MM.1S (cell line): Measurements from ENCODE around the gene NFATC1.

Source experiments
- DNase-seq: peaks from one replicate; pipeline ENCODE4 v3.0.0-alpha.2; 2015
- H2AFZ ChIP-seq: fragments of 300-600 bp; sonication (generic); 2 replicates; pipeline ENCODE4 v1.6.0; 2016; ENCODE audit warnings: antibody characterized with exemption, low read length
- H3F3A ChIP-seq: fragments of 300-600 bp; sonication (generic); 2 replicates; pipeline ENCODE4 v1.6.1; 2016; ENCODE audit warnings: mild to moderate bottlenecking, antibody characterized with exemption, low read length, moderate library complexity, mixed read lengths; ENCODE audit not compliant: insufficient read depth
- H3K27ac ChIP-seq: fragments of 300-600 bp; sonication (generic); 2 replicates; pipeline ENCODE4 v1.5.1; 2016; ENCODE audit warnings: mild to moderate bottlenecking, low read length
- H3K27me3 ChIP-seq: fragments of 300-600 bp; sonication (generic); replicated peaks from 2 replicates; pipeline ENCODE4 v1.6.0; 2016; ENCODE audit warnings: low read length; ENCODE audit not compliant: insufficient read depth
- H3K36me3 ChIP-seq: fragments of 300-600 bp; sonication (generic); replicated peaks from 2 replicates; pipeline ENCODE4 v1.6.1; 2016; ENCODE audit warnings: mild to moderate bottlenecking, low read length, mixed read lengths; ENCODE audit not compliant: insufficient read depth
- H3K4me1 ChIP-seq: fragments of 300-600 bp; sonication (generic); 2 replicates; pipeline ENCODE4 v1.6.1; 2016; ENCODE audit warnings: low read length, mixed read lengths
- H3K4me2 ChIP-seq: fragments of 300-600 bp; sonication (generic); 2 replicates; pipeline ENCODE4 v1.6.0; 2016; ENCODE audit warnings: low read depth, low read length
- H3K4me3 ChIP-seq: fragments of 300-600 bp; sonication (generic); 2 replicates; pipeline ENCODE4 v1.5.1; 2016; ENCODE audit warnings: low read length, mixed read lengths
- H3K79me2 ChIP-seq: fragments of 300-600 bp; sonication (generic); 2 replicates; pipeline ENCODE4 v1.6.1; 2016; ENCODE audit warnings: mixed run types, low read length, mixed read lengths
- H3K9ac ChIP-seq: fragments of 300-600 bp; sonication (generic); 2 replicates; pipeline ENCODE4 v1.6.1; 2016; ENCODE audit warnings: low read length, mixed read lengths
- H3K9me2 ChIP-seq: fragments of 300-600 bp; sonication (generic); replicated peaks from 2 replicates; pipeline ENCODE4 v1.6.1; 2016; ENCODE audit warnings: mild to moderate bottlenecking, low read length, mixed read lengths; ENCODE audit not compliant: insufficient read depth
- H3K9me3 ChIP-seq: fragments of 300-600 bp; sonication (generic); replicated peaks from 2 replicates; pipeline ENCODE4 v1.6.1; 2016; ENCODE audit warnings: mild to moderate bottlenecking, low read length, mixed read lengths; ENCODE audit not compliant: insufficient read depth
- H4K20me1 ChIP-seq: fragments of 300-600 bp; sonication (generic); 2 replicates; pipeline ENCODE4 v1.6.1; 2016; ENCODE audit warnings: mild to moderate bottlenecking, low read length, moderate library complexity, mixed read lengths; ENCODE audit not compliant: insufficient read depth
- EZH2 ChIP-seq: fragments of 300-600 bp; sonication (generic); optimal IDR thresholded peaks from 2 replicates; pipeline ENCODE3; 2017; ENCODE audit warnings: low read depth, mild to moderate bottlenecking, antibody characterized with exemption, low read length, mixed read lengths
- EZH2phosphoT487 ChIP-seq: fragments of 300-600 bp; sonication (generic); IDR thresholded peaks from 2 replicates; pipeline ENCODE4 v1.6.1; 2018; ENCODE audit warnings: antibody characterized with exemption, low read length
- TF ChIP-seq, protein P1 (sequence below): fragments of 300-600 bp; sonication (generic); IDR thresholded peaks from 2 replicates; pipeline ENCODE4 v1.5.1; 2016; ENCODE audit warnings: antibody characterized with exemption, low read length, mixed read lengths

The NFATC1 gene

DNA sequence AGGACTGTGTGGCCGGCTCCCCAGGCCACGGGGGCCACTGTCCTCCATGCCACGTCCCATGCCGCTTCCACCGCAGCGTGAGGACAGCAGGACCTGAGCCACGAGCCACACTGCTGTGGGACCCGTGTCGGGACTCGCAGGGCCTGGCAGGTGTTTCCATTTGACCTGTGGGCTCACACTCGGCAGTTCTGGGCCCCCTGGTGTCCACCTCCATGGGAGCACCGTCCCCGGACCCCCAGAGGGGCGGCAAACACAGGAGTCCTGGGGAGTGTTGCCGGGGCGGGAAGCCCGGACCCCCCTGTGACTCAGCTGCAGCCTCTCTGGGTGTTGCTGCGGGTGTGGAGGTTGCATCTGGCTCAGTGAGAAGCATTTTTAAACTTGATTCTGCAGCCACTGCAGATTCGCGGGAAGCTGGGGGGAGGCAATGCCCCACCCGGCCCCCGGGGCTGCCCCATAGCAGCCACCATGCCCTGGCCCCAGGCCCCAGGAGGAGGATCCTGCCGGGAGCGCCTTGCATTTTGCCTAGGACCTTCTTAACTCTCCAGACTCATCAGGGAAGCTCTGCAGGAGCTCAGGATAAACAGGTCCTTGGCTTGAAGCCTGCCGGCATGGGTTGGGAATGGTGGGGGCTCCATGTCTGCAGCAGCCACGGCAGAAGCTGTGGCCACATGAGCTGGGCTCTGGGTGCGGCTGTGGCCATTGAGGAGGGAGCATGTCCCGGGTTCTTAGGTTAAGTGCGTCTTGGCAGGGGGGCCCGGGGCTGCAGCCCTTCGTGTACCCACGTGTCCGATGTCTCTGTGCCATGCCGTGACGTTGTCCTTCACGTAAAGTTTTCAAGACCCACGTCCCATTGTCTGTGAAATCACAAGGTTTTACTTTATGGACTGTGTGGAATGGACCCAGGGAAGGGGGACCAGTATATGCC is 30.9 kb downstream of the NFATC1 start:
- DNase-seq: no peak
- H2AFZ ChIP-seq: no peak overlapping the region
- TF ChIP-seq EZH2: no peak
- TF ChIP-seq EZH2phosphoT487: no peak
- TF ChIP-seq, protein P1, sequence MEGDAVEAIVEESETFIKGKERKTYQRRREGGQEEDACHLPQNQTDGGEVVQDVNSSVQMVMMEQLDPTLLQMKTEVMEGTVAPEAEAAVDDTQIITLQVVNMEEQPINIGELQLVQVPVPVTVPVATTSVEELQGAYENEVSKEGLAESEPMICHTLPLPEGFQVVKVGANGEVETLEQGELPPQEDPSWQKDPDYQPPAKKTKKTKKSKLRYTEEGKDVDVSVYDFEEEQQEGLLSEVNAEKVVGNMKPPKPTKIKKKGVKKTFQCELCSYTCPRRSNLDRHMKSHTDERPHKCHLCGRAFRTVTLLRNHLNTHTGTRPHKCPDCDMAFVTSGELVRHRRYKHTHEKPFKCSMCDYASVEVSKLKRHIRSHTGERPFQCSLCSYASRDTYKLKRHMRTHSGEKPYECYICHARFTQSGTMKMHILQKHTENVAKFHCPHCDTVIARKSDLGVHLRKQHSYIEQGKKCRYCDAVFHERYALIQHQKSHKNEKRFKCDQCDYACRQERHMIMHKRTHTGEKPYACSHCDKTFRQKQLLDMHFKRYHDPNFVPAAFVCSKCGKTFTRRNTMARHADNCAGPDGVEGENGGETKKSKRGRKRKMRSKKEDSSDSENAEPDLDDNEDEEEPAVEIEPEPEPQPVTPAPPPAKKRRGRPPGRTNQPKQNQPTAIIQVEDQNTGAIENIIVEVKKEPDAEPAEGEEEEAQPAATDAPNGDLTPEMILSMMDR: no peak
- H3K9me3 ChIP-seq: no peaks in the 10 kb centered on the region
- no peak overlapping the region for H3K9ac ChIP-seq
- no peaks in the 10 kb centered on the region for H3K27me3 ChIP-seq
- no peaks in the 10 kb centered on the region for H3K4me1 ChIP-seq
- H3K4me2 ChIP-seq: no peak overlapping the region
- no peak overlapping the region for H3K4me3 ChIP-seq
- H3K36me3 ChIP-seq: no peaks in the 10 kb centered on the region
- no peaks in the 10 kb centered on the region for H3F3A ChIP-seq
- H3K9me2 ChIP-seq: no peaks in the 10 kb centered on the region
- H3K27ac ChIP-seq: no peak overlapping the region
- no peaks in the 10 kb centered on the region for H3K79me2 ChIP-seq
- H4K20me1 ChIP-seq: no peaks in the 10 kb centered on the region

DNA sequence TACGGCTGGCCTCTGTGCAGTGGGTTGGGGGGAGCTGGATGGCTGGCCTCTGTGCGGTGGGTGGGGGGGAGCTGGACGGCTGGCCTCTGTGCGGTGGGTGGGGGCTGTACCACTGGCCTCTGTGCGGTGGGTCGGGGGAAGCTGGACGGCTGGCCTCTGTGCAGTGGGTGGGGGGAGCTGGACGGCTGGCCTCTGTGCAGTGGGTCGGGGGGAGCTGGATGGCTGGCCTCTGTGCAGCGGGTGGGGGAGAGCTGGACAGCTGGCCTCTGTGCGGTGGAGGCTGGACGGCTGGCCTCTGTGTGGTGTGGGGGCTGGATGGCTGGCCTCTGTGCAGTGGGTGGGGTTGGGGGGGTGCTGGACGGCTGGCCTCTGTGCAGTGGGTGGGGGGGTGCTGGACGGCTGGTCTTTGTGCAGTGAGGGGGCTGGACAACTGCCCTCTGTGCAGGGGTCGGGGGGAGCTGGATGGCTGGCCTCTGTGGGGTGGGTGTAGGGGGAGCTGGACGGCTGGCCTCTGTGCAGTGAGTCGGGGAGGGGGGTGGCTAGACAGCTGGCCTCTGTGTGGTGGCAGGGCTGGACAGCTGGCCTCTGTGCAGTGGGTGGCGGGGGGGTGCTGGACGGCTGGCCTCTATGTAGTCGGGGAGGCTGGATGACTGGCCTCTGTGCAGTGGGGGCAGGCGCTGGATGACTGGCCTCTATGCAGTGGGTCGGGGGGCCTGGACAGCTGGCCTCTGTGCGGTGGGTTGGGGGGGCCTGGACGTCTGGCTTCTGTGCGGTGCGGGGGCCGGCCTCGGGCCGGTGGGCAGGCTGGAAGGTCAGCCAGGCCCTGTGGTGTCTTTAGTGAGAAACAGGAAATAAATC is 31.9 kb downstream of the NFATC1 start:
- Histone ChIP-seq H3K4me2 (no peak overlapping the region), H3K36me3 (no peaks in the 10 kb centered on the region), H4K20me1 (no peaks in the 10 kb centered on the region), H3K9me3 (no peaks in the 10 kb centered on the region), H2AFZ (no peak overlapping the region), H3K9ac (no peak overlapping the region), H3F3A (no peaks in the 10 kb centered on the region), H3K27me3 (no peaks in the 10 kb centered on the region), H3K27ac (no peak overlapping the region), H3K9me2 (no peaks in the 10 kb centered on the region), H3K4me1 (no peaks in the 10 kb centered on the region), H3K79me2 (no peaks in the 10 kb centered on the region), H3K4me3 (no peak overlapping the region)
- no peak for TF ChIP-seq EZH2phosphoT487
- no peak for TF ChIP-seq EZH2
- TF ChIP-seq, protein P1: no peak
- no peak for DNase-seq

DNA sequence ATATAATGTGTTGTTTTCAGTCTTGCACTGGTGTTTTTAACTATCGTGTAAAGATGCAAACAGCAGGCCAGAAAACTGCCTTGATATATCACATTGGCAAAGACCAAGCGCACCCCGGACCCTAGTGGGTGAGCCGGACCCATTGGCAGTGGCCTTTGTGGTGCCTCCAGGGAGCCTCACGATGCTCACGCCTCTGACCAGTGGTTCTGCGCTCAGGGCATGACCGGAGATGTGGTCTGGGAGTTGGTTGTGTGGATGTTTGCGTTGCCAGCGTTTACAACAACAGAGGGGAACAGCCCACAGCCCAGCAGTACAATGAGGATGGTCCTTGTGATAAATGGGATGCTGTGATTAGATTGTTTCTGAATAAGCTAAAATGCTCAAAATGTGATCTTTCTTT is 32.6 kb downstream of the NFATC1 start:
- Histone ChIP-seq H3K4me1 (no peaks in the 10 kb centered on the region), H3F3A (no peaks in the 10 kb centered on the region), H2AFZ (no peak overlapping the region), H3K4me3 (no peak overlapping the region), H4K20me1 (no peaks in the 10 kb centered on the region), H3K9me3 (no peaks in the 10 kb centered on the region), H3K9ac (no peak overlapping the region), H3K4me2 (no peak overlapping the region), H3K27ac (no peak overlapping the region), H3K9me2 (no peaks in the 10 kb centered on the region), H3K79me2 (no peaks in the 10 kb centered on the region), H3K27me3 (no peaks in the 10 kb centered on the region), H3K36me3 (no peaks in the 10 kb centered on the region)
- TF ChIP-seq, protein P1: no peak
- no peak for TF ChIP-seq EZH2phosphoT487
- no peak for TF ChIP-seq EZH2
- no peak for DNase-seq
